ENCODE measurements around the gene PSRC1. TPM values are rescaled to one million over a fixed set of nuclear protein-coding genes. Genes with fewer than 3 reads are reported as not detected.

PSRC1 gene
- total RNA-seq, 6 experiments from 2014 or later: 0.70 to 3.4 (median 1.5) TPM

DNA sequence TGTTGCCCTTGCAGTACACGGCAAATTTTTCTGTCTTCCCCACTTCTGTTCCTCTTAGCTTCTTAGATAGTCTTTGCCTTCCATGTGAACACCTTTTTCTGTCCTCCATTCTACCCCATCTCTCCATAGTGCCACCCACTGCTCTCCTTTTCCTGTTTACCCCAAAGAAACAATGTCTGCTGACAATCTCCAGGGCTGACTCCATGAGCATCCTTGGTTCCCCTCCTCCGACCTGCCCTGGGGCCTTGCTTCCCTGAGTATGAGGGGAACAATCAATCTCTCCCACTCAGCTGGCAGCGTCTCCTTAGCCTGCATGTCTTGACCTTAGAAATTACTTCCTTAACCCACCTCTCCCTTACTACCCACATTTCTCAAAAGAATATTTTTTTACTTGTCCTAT lies 36.2 kb upstream of the PSRC1 start:
- Histone ChIP-seq H3K36me3 (peaks cover 0 to 23% (median 1%) of the 10 kb centered on the region in 4 donors), H3K27ac (no peak overlapping the region), H3K4me1 (no peaks in the 10 kb centered on the region), H3K27me3 (no peaks in the 10 kb centered on the region), H3K9me3 (no peaks in the 10 kb centered on the region), H3K4me3 (no peak overlapping the region)
- intact Hi-C loops (cut with DNase I): no loop called here
- peak in 1 of 3 donors; percentile 8 for DNase-seq
- WGBS (ENCODE audit: insufficient coverage, low coverage, low lambda C conversion rate, missing lambda C conversion rate): 73% methylated on average over 3 of the region's 3 CpGs
- ATAC-seq: no peak
- TF ChIP-seq, protein P1, sequence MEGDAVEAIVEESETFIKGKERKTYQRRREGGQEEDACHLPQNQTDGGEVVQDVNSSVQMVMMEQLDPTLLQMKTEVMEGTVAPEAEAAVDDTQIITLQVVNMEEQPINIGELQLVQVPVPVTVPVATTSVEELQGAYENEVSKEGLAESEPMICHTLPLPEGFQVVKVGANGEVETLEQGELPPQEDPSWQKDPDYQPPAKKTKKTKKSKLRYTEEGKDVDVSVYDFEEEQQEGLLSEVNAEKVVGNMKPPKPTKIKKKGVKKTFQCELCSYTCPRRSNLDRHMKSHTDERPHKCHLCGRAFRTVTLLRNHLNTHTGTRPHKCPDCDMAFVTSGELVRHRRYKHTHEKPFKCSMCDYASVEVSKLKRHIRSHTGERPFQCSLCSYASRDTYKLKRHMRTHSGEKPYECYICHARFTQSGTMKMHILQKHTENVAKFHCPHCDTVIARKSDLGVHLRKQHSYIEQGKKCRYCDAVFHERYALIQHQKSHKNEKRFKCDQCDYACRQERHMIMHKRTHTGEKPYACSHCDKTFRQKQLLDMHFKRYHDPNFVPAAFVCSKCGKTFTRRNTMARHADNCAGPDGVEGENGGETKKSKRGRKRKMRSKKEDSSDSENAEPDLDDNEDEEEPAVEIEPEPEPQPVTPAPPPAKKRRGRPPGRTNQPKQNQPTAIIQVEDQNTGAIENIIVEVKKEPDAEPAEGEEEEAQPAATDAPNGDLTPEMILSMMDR (IDR thresholded peaks at IDR 0.05): no peak
- no peak for TF ChIP-seq POLR2A (IDR thresholded peaks at IDR 0.05)

DNA sequence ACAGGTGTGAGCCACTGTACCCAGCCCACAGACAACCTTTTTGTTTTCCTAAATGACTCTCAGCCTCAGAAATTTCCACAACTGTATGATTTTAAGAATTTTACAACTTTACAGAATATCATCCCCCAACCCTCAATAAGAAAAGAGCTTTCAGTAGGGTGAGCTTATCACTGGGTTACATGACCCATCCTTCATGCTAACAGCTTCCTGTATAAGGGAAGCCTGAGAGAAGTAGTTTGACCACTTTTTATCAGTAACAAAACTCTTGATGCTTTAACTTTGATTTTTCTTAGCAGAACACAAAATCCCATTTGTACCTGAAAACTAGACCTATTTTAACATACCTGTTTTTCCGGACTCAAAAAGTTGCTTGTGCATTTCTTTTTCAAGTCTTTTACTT lies 33.6 kb upstream of the PSRC1 start:
- Histone ChIP-seq H3K4me3 (no peak overlapping the region), H3K4me1 (peaks cover 0 to 14% (median 0%) of the 10 kb centered on the region in 4 donors), H3K36me3 (peaks cover 0 to 4% (median 1%) of the 10 kb centered on the region in 4 donors), H3K27ac (no peak overlapping the region), H3K27me3 (no peaks in the 10 kb centered on the region), H3K9me3 (no peaks in the 10 kb centered on the region)
- WGBS (ENCODE audit: insufficient coverage, low coverage, low lambda C conversion rate, missing lambda C conversion rate): 100% methylated on average over 1 of the region's 1 CpG
- TF ChIP-seq, protein P1 (IDR thresholded peaks at IDR 0.05): no peak
- TF ChIP-seq POLR2A (IDR thresholded peaks at IDR 0.05): no peak
- ATAC-seq (no peak), DNase-seq (no peak)
- intact Hi-C loops (cut with DNase I): no loop called here

DNA sequence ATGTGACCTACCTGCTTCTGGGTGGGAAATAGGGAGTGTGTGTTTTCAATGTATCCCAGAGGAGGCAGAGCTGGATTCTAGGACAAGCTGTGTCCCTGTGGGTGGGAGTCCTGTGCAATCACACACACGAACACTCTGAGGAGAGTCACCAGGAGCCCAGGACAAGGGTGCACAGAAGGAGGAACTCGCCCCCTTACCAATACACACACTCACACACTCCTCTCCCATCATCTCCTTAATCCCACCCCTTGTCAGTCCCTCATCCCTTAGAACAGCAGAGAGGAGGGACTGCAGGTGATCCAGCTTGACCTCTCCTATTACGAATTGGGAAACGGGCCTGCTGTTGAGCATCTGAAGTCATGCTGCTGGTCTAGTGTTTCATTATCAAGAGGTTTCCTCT lies 32.3 kb upstream of the PSRC1 start:
- ATAC-seq (no peak), DNase-seq (no peak)
- Histone ChIP-seq H3K9me3 (no peaks in the 10 kb centered on the region), H3K27me3 (no peaks in the 10 kb centered on the region), H3K27ac (no peak overlapping the region), H3K4me3 (no peak overlapping the region), H3K36me3 (no peaks in the 10 kb centered on the region), H3K4me1 (peaks cover 0 to 14% (median 0%) of the 10 kb centered on the region in 4 donors)
- TF ChIP-seq, protein P1 (IDR thresholded peaks at IDR 0.05): no peak
- TF ChIP-seq POLR2A (IDR thresholded peaks at IDR 0.05): no peak
- WGBS (ENCODE audit: insufficient coverage, low coverage, low lambda C conversion rate, missing lambda C conversion rate): 83% methylated on average over 1 of the region's 4 CpGs
- intact Hi-C loops (cut with DNase I): no loop called here

DNA sequence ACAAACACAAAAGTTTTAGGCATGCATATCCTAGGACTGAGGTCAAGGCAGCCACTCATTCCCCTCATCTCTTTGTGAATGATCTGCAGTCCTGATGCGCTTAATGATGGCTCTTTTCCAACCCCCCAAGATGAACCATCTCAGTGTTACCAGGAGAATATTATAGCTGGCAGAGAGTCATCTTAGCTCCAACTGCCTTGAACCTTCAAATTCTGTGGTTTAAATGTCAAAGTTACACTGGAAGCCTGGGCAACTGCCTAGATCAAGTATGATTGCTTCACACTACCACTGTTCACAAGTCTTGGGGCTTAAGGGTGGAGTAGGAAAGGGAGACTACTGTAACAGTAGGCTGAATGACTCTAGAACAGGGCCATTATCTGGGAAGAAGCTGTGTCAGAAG lies 31.9 kb upstream of the PSRC1 start:
- WGBS (ENCODE audit: insufficient coverage, low coverage, low lambda C conversion rate, missing lambda C conversion rate): no CpG with 5 or more reads among the region's 1 CpG
- Histone ChIP-seq H3K9me3 (no peaks in the 10 kb centered on the region), H3K4me3 (no peak overlapping the region), H3K36me3 (no peaks in the 10 kb centered on the region), H3K27me3 (no peaks in the 10 kb centered on the region), H3K27ac (no peak overlapping the region), H3K4me1 (peaks cover 0 to 18% (median 0%) of the 10 kb centered on the region in 4 donors)
- ATAC-seq: no peak
- TF ChIP-seq, protein P1 (IDR thresholded peaks at IDR 0.05): no peak
- TF ChIP-seq POLR2A (IDR thresholded peaks at IDR 0.05): no peak
- DNase-seq: no peak
- intact Hi-C loops (cut with DNase I): no loop called here

All from right lobe of liver (tissue), 6 donors.